ENCODE results near the gene PPARD. TPM values are rescaled to one million over a fixed set of nuclear protein-coding genes. Genes with fewer than 3 reads are reported as not detected.

PPARD gene
- total RNA-seq, 1 donor from 2014 or later, result 33.8 TPM

GRCh38 chr6:35400901-35401311, 58.5 kb downstream of the PPARD start:
- H3K4me3 Mint-ChIP-seq (ENCODE audit: unreplicated experiment), result no peak overlapping the region
- peaks cover 7% of the 10 kb centered on the region for H3K36me3 Mint-ChIP-seq (ENCODE audit: unreplicated experiment)
- no peak overlapping the region for H3K27ac Mint-ChIP-seq (ENCODE audit: unreplicated experiment)
- no peaks in the 10 kb centered on the region for H3K27me3 Mint-ChIP-seq (ENCODE audit: unreplicated experiment)
- no peaks in the 10 kb centered on the region for H3K9me3 Mint-ChIP-seq (ENCODE audit: unreplicated experiment)
- peaks cover 27% of the 10 kb centered on the region for H3K4me1 Mint-ChIP-seq (ENCODE audit: unreplicated experiment)
- no peak for TF ChIP-seq CTCF (IDR thresholded peaks at IDR 0.05)
- DNase-seq (ENCODE audit: extremely low spot score, unreplicated experiment), result no peak

- Mint-ChIP-seq H3K4me1 (ENCODE audit: unreplicated experiment) (peaks cover 27% of the 10 kb centered on the region), H3K4me3 (ENCODE audit: unreplicated experiment) (no peak overlapping the region), H3K9me3 (ENCODE audit: unreplicated experiment) (no peaks in the 10 kb centered on the region), H3K36me3 (ENCODE audit: unreplicated experiment) (peaks cover 7% of the 10 kb centered on the region), H3K27ac (ENCODE audit: unreplicated experiment) (no peak overlapping the region), H3K27me3 (ENCODE audit: unreplicated experiment) (no peaks in the 10 kb centered on the region)
- no peak for TF ChIP-seq CTCF (IDR thresholded peaks at IDR 0.05)
- no peak for DNase-seq (ENCODE audit: extremely low spot score, unreplicated experiment)
Measured at GRCh38 chr6:35401514-35401913, 59.2 kb downstream of the PPARD start.

- no peak overlapping the region for H3K4me3 Mint-ChIP-seq (ENCODE audit: unreplicated experiment)
- no peaks in the 10 kb centered on the region for H3K9me3 Mint-ChIP-seq (ENCODE audit: unreplicated experiment)
- no peaks in the 10 kb centered on the region for H3K27me3 Mint-ChIP-seq (ENCODE audit: unreplicated experiment)
Measured at GRCh38 chr6:35402136-35402855, 59.9 kb downstream of the PPARD start.

GRCh38 chr6:35402856-35403191, 60.5 kb downstream of the PPARD start:
- no peak for TF ChIP-seq CTCF (IDR thresholded peaks at IDR 0.05)
- no peaks in the 10 kb centered on the region for H3K9me3 Mint-ChIP-seq (ENCODE audit: unreplicated experiment)

More at GRCh38 chr6:35402136-35402855, 59.9 kb downstream of the PPARD start:
- peaks cover 23% of the 10 kb centered on the region for H3K4me1 Mint-ChIP-seq (ENCODE audit: unreplicated experiment)
- peaks cover 7% of the 10 kb centered on the region for H3K36me3 Mint-ChIP-seq (ENCODE audit: unreplicated experiment)
- peak overlapping the region; percentile 46 for H3K27ac Mint-ChIP-seq (ENCODE audit: unreplicated experiment)
- DNase-seq (ENCODE audit: extremely low spot score, unreplicated experiment), result no peak
- TF ChIP-seq CTCF (IDR thresholded peaks at IDR 0.05), result no peak

GRCh38 chr6:35403544-35404442, 61.4 kb downstream of the PPARD start:
- peaks cover 16% of the 10 kb centered on the region for H3K4me1 Mint-ChIP-seq (ENCODE audit: unreplicated experiment)
- DNase-seq (ENCODE audit: extremely low spot score, unreplicated experiment), result no peak
- no peaks in the 10 kb centered on the region for H3K36me3 Mint-ChIP-seq (ENCODE audit: unreplicated experiment)
- no peak for TF ChIP-seq CTCF (IDR thresholded peaks at IDR 0.05)
- no peaks in the 10 kb centered on the region for H3K9me3 Mint-ChIP-seq (ENCODE audit: unreplicated experiment)
- H3K27me3 Mint-ChIP-seq (ENCODE audit: unreplicated experiment), result no peaks in the 10 kb centered on the region
- no peak overlapping the region for H3K4me3 Mint-ChIP-seq (ENCODE audit: unreplicated experiment)
- H3K27ac Mint-ChIP-seq (ENCODE audit: unreplicated experiment), result no peak overlapping the region

More at GRCh38 chr6:35402856-35403191, 60.5 kb downstream of the PPARD start:
- no peak overlapping the region for H3K27ac Mint-ChIP-seq (ENCODE audit: unreplicated experiment)
- no peaks in the 10 kb centered on the region for H3K27me3 Mint-ChIP-seq (ENCODE audit: unreplicated experiment)
- H3K4me3 Mint-ChIP-seq (ENCODE audit: unreplicated experiment), result no peak overlapping the region
- DNase-seq (ENCODE audit: extremely low spot score, unreplicated experiment), result no peak
- peaks cover 3% of the 10 kb centered on the region for H3K36me3 Mint-ChIP-seq (ENCODE audit: unreplicated experiment)
- peaks cover 17% of the 10 kb centered on the region for H3K4me1 Mint-ChIP-seq (ENCODE audit: unreplicated experiment)
